GOT3 (cell line): ENCODE results near the gene ERICH2.

Experiments used
- DNase-seq: peaks from one replicate; lab custom pipeline; 2025; ENCODE audit warnings: mixed read lengths; lab: John Stamatoyannopoulos, UW

The ERICH2 gene

GRCh38 chr2:170817093-170818035 is 47.2 kb downstream of the ERICH2 start:
- DNase-seq, result no peak

- DNase-seq, result no peak
Observed at GRCh38 chr2:170818036-170818751, 48.0 kb downstream of the ERICH2 start.

DNA sequence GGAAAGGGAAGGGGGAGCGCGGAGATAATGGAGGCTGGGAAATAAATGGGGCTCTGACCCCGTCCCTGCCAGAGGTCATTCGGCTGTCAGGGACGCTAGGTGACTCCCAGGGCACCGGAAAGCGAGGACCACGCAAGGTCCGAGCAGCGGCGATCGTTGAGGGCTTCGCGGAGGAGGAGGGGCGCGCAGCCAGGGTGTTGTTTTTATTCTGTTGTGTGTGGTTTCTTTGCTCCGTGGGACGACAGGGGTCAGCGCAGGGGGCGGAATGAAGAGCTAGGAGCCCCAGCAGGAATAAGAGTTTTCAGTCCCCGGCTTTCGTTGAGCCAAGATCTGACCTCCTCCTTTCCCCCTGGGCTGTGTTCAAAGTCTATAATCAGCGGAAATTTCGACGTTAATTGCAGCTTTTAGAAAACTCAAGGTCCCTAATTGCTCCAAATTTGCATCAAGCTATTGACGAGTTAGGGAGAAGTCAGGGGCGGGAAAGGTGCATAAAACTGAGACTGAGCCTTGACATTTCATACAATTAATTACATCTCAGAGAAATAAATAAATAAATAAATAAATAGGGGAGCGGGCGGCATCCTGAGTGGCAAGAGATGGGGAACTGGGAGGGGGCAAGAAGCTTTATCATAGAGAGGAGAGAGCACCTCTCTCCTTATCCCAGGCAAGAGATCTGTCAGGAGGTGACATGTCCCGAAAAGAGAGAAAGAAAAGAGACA is 48.7 kb downstream of the ERICH2 start:
- no peak for DNase-seq

DNA sequence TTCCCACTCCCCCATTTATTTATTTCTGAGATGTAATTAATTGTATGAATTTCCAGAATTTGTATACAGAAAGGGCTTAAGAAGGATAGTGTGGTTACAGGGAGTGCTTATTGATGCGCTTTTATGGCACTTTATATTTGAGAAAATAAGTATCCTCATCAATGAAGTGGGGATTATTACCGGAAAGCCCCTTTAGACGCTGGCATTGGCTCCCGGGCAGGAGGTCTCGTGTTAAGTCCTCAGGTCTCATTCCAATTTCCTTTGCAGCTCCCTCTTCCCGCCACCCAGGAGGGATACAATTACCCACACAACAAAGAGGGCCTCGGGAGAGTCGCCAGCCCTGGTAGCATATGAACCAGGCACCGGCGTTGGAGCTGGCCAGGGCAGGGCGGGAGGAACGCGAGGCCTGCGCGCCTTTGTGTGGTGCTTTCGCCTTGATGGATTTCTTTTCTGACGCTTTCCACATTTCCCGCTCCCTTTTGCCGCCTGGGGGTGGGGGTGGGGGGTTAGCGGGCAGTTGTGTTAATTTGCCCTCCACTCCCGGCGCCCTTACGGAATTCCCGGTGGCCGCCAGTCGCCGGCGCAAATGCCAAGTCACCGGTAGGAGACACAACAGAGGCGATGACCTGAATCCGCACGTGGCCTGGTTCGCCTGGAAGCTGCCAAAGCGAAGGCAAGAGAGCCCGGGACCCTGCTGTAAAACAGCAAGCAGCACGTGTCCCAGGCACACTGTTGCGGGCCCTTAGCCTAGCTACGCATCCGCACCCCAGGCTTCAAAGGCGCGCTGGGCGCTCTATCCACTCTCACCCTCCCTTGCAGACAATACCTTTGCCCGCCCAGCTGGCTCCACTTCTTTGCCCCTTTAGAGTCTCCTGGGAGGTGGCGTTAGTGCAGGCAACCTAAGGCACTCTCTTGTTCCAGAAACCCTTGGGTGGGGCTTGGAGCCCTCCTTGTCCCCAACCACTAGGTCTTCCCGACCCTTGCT is 49.8 kb downstream of the ERICH2 start:
- no peak for DNase-seq

- DNase-seq, result no peak
Observed at GRCh38 chr2:170820757-170821530, 50.8 kb downstream of the ERICH2 start.

DNA sequence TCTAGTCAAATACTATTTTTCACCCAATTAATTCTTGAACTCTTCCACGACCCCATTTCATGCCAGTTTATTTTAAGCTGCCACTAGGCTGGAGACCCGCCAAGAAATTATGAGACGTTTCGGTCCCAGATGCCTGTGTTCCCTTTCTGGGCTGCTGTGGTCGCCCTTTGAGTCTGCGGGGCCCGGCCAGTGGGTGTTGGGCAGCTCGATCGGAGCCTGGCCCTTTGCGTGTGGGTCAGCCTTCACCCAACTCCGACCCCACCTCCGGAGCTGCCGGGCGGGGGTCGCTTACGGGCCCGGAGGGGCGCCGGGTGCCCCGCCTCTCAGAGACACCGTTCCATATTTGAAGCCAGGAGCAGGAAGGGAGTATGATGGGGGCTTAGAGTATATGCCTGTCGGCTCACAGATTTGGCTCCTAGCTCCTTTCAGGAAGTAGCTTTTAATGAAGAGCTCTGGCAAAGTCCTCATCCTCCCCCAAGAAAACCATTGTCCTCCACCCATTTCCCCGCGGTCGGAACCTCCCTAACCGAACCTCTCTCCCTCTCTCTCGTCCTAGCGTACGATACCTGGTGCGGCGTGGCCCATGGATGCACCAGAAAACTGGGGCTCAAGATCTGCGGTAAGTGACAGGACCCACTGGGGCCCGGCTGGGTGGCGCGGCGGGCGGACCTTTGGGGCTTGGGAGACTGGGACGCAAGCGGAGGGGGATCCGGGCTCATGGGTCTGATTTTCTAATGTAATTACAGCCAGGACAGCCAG is 51.5 kb downstream of the ERICH2 start:
- DNase-seq, result no peak

- DNase-seq, result no peak
Observed at GRCh38 chr2:170822290-170823087, 52.3 kb downstream of the ERICH2 start.

DNA sequence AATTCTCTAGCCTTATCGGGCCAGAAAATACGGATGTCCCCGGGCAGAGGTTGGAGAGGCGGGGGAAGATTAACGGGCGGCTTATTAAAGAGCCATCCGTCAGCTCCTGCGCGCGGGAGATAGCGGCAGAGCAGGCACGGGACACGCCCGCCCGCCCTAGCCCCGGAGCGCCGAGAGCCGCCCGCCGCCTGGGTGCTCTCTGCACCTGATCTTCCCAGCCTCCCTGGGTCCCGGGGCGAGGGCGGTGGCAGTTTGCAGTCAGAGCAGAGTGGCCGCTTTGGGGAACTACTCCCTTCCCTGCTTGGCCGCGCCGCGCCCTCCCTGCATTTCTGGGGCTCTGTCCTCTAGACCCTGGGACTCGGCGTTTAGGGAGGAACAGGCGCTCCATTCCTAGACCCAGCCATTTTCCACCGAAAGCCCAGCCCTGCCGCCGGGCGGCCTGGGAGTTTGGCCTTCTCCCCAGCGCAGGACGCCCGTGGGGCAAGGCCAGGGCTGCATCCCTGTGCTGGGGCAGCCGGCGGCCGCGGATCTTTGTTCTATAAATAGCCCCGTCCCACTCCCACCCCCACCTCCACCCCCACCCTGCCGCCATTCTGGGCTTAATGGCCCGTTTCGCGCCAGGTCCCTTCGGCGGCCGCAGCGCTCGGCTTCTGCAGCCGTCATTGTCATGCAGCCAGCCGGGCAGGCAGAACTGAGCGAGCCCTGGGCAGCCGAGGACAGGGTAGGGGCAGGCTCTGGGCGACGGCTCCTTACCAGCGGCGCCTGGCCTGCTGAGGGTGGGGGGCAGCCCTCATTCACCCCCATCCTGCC is 53.1 kb downstream of the ERICH2 start:
- DNase-seq, result no peak

GRCh38 chr2:170823898-170824215 is 53.7 kb downstream of the ERICH2 start:
- no peak for DNase-seq

DNA sequence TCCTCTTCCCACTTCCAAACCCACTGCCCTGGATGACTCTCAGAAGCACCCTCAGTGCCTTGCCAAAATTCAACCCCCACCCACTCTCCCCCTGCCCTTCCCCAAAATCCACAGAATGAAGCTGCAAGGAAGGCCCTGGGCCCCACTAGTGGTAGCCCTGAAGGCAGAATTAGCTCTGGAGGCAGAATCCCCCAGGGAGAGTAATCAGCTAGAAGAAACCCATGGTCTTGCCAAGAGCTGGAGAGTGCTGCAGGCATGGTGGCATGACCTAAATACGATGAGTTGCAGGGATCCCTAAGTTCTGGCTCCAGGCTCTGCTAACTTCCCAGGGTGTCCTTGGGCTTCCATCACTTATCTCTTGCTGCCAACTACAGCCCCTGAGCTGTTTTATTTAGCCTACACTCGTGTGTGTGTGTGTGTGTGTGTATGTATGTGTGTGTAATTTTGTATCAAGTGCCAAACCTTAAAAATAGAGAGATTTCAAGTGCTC is 54.4 kb downstream of the ERICH2 start:
- DNase-seq, result no peak

GRCh38 chr2:170827841-170828532 is 57.8 kb downstream of the ERICH2 start:
- no peak for DNase-seq

GRCh38 chr2:170828533-170828916 is 58.3 kb downstream of the ERICH2 start:
- no peak for DNase-seq

- no peak for DNase-seq
Observed at GRCh38 chr2:170829036-170829435, 58.9 kb downstream of the ERICH2 start.

GRCh38 chr2:170830166-170830565 is 60.0 kb downstream of the ERICH2 start:
- no peak for DNase-seq

- DNase-seq, result no peak
Observed at GRCh38 chr2:170831115-170831514, 60.9 kb downstream of the ERICH2 start.

DNA sequence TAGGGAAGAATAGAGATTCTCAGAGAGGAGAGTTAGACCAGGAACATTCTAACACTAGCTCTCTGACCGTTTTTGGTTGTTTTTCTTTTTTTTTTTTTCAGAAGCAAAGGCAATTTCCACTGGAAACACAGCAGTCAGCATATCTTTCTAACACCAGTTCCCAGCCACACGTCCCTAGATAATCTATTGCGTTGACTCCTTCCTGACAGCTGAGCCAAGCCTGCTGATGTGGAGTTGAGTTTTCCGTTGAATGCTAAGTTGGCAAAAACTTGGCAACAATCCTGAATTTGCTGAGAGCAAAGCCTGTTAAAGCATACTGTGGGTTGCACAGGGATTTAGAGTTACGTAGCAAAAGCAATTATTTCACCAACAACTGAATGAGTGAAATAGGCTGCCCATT is 65.8 kb downstream of the ERICH2 start:
- no peak for DNase-seq

- DNase-seq, result no peak
Observed at GRCh38 chr2:170840717-170841210, 70.6 kb downstream of the ERICH2 start.
